Right lobe of liver (tissue), 4 donors: ENCODE data around the gene WDR1.

Source experiments
- POLR2A ChIP-seq: fragments of 450-650 bp; IDR thresholded peaks from one replicate; pipeline ENCODE4 v1.6.1; 2017; ENCODE audit warnings: antibody characterized with exemption, mild to moderate bottlenecking
- TF ChIP-seq, protein P1 (sequence below), 4 donors: fragments of 200-600 bp in 3 of 4; fragments of 450-650 bp in 1 of 4; IDR thresholded peaks; one replicate each; pipeline versions ENCODE4 v1.5.1 to v1.8.0; 2016 to 2022; ENCODE audit warnings: antibody characterized with exemption in 4 of 4, mild to moderate bottlenecking in 2 of 4
- donor health status: DM: no; HTN: no; CAD: no.
- donor health status: DM: no; HTN: no; CAD: no.
- donor health status: DM: no; HTN: yes; CAD: no.

DNA sequence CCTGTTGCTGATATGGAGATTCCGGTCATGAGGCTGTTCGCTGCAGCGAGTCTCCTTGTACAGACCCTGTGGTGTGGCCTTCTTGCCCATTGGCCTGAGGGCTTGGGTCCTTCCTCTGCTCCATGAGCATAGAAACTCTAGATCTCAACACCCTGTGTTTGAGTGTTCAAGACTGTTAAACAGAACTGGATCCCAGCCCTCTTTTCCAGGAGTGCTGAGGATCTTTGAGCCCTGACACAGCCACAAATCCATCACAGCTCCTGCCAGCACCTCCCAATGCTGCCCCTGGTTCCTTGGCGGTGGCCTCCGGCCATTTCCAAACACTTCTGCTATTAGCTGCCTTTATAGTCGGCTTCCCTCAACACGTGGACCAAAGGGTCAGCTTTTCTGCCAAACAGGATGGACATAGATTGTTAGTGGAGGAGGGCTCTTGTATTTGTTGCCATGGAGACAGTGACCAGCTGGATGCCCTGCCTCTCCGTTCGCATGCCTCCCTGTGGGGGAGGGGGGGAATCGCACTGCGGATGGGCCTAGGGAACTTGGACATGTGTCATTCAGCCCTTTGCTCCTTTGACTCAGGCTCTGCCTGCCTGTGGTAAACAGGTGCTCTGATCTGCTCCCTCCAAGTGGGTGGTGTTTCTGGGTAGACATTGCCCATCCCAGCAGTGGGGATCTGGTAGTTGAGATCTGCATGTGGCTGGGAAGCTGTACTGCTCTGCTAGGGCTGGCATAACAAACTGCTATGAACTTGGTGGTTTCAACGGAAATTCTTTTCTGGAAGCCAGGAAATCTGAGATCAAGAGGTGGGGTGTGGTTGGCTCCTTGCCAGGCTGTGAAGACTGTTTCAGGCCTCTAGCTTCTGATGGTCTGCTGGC, 6.9 kb upstream of the WDR1 start:
- TF ChIP-seq, protein P1, sequence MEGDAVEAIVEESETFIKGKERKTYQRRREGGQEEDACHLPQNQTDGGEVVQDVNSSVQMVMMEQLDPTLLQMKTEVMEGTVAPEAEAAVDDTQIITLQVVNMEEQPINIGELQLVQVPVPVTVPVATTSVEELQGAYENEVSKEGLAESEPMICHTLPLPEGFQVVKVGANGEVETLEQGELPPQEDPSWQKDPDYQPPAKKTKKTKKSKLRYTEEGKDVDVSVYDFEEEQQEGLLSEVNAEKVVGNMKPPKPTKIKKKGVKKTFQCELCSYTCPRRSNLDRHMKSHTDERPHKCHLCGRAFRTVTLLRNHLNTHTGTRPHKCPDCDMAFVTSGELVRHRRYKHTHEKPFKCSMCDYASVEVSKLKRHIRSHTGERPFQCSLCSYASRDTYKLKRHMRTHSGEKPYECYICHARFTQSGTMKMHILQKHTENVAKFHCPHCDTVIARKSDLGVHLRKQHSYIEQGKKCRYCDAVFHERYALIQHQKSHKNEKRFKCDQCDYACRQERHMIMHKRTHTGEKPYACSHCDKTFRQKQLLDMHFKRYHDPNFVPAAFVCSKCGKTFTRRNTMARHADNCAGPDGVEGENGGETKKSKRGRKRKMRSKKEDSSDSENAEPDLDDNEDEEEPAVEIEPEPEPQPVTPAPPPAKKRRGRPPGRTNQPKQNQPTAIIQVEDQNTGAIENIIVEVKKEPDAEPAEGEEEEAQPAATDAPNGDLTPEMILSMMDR (IDR thresholded peaks at IDR 0.05): no peak
- no peak for TF ChIP-seq POLR2A
